ENCODE data around the gene CFP.

CFP gene

GRCh38 chrX:47587091-47587891, 42.4 kb downstream of the CFP start:
- DNase-seq (ENCODE audit: low read depth) = no peak
- no peak overlapping the region for H3K4me3 ChIP-seq (ENCODE audit: low read length)
- no peak for TF ChIP-seq CTCF (conservative IDR thresholded peaks at IDR 0.05; ENCODE audit: low read depth, low read length)

GRCh38 chrX:47586043-47586787, 43.5 kb downstream of the CFP start:
- no peak for TF ChIP-seq CTCF (conservative IDR thresholded peaks at IDR 0.05; ENCODE audit: low read depth, low read length)
- no peak for DNase-seq (ENCODE audit: low read depth)
- no peak overlapping the region for H3K4me3 ChIP-seq (ENCODE audit: low read length)

- TF ChIP-seq CTCF (conservative IDR thresholded peaks at IDR 0.05; ENCODE audit: low read depth, low read length) = no peak
- H3K4me3 ChIP-seq (ENCODE audit: low read length) = no peak overlapping the region
- DNase-seq (ENCODE audit: low read depth) = no peak
Measured at GRCh38 chrX:47585273-47585672, 44.5 kb downstream of the CFP start.

- no peak overlapping the region for H3K4me3 ChIP-seq (ENCODE audit: low read length)
- DNase-seq (ENCODE audit: low read depth) = no peak
- no peak for TF ChIP-seq CTCF (conservative IDR thresholded peaks at IDR 0.05; ENCODE audit: low read depth, low read length)
Measured at GRCh38 chrX:47584714-47585113, 45.0 kb downstream of the CFP start.

- no peak for TF ChIP-seq CTCF (conservative IDR thresholded peaks at IDR 0.05; ENCODE audit: low read depth, low read length)
- no peak for DNase-seq (ENCODE audit: low read depth)
- no peak overlapping the region for H3K4me3 ChIP-seq (ENCODE audit: low read length)
Measured at GRCh38 chrX:47583240-47583861, 46.4 kb downstream of the CFP start.

GRCh38 chrX:47581731-47582647, 47.7 kb downstream of the CFP start, which contains the start of gene TIMP1:
TIMP1 (plus strand) TSS chrX:47582436; CDS start chrX:47583416, 980 bp downstream.
- no peak for TF ChIP-seq CTCF (conservative IDR thresholded peaks at IDR 0.05; ENCODE audit: low read depth, low read length)
- DNase-seq (ENCODE audit: low read depth) = peak; percentile 70
- H3K4me3 ChIP-seq (ENCODE audit: low read length) = peak within 1 kb of the TSS; percentile 63

Measured in retinal pigment epithelial cell (primary cell).